HL-60 (cell line): ENCODE data around the gene MACROD2.

Source experiments
- GABPA ChIP-seq: IDR thresholded peaks from 2 replicates; pipeline ENCODE4 v1.6.1; 2012; ENCODE audit warnings: low read depth
- TF ChIP-seq, protein P1 (sequence below): IDR thresholded peaks from one replicate; pipeline ENCODE4 v1.5.1; 2011; ENCODE audit warnings: low read length, control low read depth, inconsistent platforms; ENCODE audit not compliant: insufficient read depth

DNA sequence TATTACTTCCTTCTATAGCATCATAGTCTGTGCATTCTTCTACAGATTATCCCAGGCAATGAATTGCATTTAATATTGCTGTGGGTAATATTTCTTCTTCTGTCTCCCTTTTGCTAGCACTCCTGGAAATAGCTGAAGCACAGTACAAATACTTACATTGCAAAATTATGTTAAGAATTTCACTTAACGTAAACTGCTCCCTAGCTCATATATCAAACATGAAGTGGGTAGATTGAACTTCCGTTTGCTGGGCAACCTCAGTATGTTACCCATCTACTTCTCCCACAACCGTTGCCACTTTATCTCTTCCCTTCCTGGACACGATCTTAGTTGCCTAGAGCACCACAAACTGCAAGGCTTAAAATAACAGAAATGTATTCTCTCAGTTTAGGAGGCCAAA lies 1614.6 kb downstream of the MACROD2 start:
- TF ChIP-seq, protein P1, sequence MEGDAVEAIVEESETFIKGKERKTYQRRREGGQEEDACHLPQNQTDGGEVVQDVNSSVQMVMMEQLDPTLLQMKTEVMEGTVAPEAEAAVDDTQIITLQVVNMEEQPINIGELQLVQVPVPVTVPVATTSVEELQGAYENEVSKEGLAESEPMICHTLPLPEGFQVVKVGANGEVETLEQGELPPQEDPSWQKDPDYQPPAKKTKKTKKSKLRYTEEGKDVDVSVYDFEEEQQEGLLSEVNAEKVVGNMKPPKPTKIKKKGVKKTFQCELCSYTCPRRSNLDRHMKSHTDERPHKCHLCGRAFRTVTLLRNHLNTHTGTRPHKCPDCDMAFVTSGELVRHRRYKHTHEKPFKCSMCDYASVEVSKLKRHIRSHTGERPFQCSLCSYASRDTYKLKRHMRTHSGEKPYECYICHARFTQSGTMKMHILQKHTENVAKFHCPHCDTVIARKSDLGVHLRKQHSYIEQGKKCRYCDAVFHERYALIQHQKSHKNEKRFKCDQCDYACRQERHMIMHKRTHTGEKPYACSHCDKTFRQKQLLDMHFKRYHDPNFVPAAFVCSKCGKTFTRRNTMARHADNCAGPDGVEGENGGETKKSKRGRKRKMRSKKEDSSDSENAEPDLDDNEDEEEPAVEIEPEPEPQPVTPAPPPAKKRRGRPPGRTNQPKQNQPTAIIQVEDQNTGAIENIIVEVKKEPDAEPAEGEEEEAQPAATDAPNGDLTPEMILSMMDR, result no peak
- TF ChIP-seq GABPA, result no peak
